ENCODE measurements around the gene SYK. TPM values are rescaled to one million over a fixed set of nuclear protein-coding genes. Genes with fewer than 3 reads are reported as not detected.
A peak's percentile ranks its signal among the peaks of the same experiment; 100 is the strongest.
"Not testable (repeated sequence)": the region's sequence is repeated elsewhere in the genome, so short reads cannot be mapped to it uniquely, and the experiment has no call there.

The SYK gene
- total and polyA plus RNA-seq, 3 experiments from 2014 or later = 0.55 to 0.73 (median 0.56) TPM

DNA sequence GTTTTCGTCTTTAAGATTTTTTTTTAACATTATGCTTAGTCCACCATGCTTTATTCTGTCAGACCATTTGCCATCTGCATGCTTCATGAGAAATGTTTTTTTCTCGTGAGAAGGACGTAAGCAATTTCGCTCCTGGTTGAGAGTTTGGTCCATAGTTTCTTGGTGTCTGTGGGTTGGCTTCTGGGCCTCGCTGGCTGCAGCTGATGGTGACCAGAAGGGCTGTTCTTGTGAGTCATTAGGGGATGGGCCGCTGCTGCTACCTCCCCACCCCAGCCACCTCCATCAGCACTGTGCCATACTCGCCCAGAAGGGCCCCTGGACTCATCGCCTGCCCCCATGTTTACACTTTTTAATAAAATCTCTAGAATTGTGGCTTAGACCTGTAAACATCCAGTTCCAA, 11.4 kb downstream of the SYK start:
- H3K4me1 ChIP-seq (ENCODE audit: insufficient read depth, low read length) = peaks cover 14% of the 10 kb centered on the region
- DNase-seq = no peak
- H3K36me3 Mint-ChIP-seq = no peaks in the 10 kb centered on the region
- peaks cover 6 to 9% (median 9%) of the 10 kb centered on the region in 3 donors for H3K4me1 Mint-ChIP-seq
- H3K27me3 Mint-ChIP-seq = peaks cover 16 to 31% of the 10 kb centered on the region in 2 donors
- no peaks in the 10 kb centered on the region for H3K9me3 ChIP-seq (ENCODE audit: low read length)
- H3K4me3 ChIP-seq (ENCODE audit: low read length) = no peak overlapping the region
- H3K27me3 ChIP-seq (ENCODE audit: insufficient read depth, low read length, poor library complexity, severe bottlenecking) = no peaks in the 10 kb centered on the region
- H3K4me3 Mint-ChIP-seq = no peak overlapping the region
- H3K27ac Mint-ChIP-seq = no peak overlapping the region
- no peak overlapping the region for H3K27ac ChIP-seq (ENCODE audit: low read depth, low read length)
- ChIA-PET POLR2A (no interaction called here), CTCF (interaction anchor here (1.3 kb wide), 1 partner anchor 18 kb away, joined by 3 read pairs; no protein-coding TSS in a partner anchor)
- no peaks in the 10 kb centered on the region for H3K36me3 ChIP-seq (ENCODE audit: insufficient read depth, low read length)
- H3K9me3 Mint-ChIP-seq = peaks cover 0 to 6% (median 2%) of the 10 kb centered on the region in 5 donors

GRCh38 chr9:90813523-90813922, 11.9 kb downstream of the SYK start:
- ChIA-PET POLR2A (no interaction called here), CTCF (interaction anchor here (1.3 kb wide), 1 partner anchor 18 kb away, joined by 3 read pairs; no protein-coding TSS in a partner anchor)
- no peaks in the 10 kb centered on the region for H3K27me3 ChIP-seq (ENCODE audit: insufficient read depth, low read length, poor library complexity, severe bottlenecking)
- H3K27ac Mint-ChIP-seq = no peak overlapping the region
- no peaks in the 10 kb centered on the region for H3K9me3 ChIP-seq (ENCODE audit: low read length)
- H3K27me3 Mint-ChIP-seq = peaks cover 16 to 26% of the 10 kb centered on the region in 2 donors
- no peak overlapping the region for H3K4me3 Mint-ChIP-seq
- H3K36me3 ChIP-seq (ENCODE audit: insufficient read depth, low read length) = no peaks in the 10 kb centered on the region
- H3K4me1 Mint-ChIP-seq = peaks cover 6 to 9% (median 9%) of the 10 kb centered on the region in 3 donors
- no peak for DNase-seq
- no peak overlapping the region for H3K4me3 ChIP-seq (ENCODE audit: low read length)
- H3K4me1 ChIP-seq (ENCODE audit: insufficient read depth, low read length) = peaks cover 14% of the 10 kb centered on the region
- H3K27ac ChIP-seq (ENCODE audit: low read depth, low read length) = no peak overlapping the region
- no peaks in the 10 kb centered on the region for H3K36me3 Mint-ChIP-seq
- peaks cover 0 to 6% (median 2%) of the 10 kb centered on the region in 5 donors for H3K9me3 Mint-ChIP-seq

- Histone ChIP-seq H3K27ac (ENCODE audit: low read depth, low read length) (no peak overlapping the region), H3K4me1 (ENCODE audit: insufficient read depth, low read length) (peaks cover 14% of the 10 kb centered on the region)
- POLR2A ChIA-PET = no interaction called here
These were observed 12.7 kb downstream of the SYK start for GRCh38 chr9:90814355-90814754.

GRCh38 chr9:90815183-90815943, 13.7 kb downstream of the SYK start:
- no peaks in the 10 kb centered on the region for H3K9me3 ChIP-seq (ENCODE audit: low read length)
- peak in 1 of 5 donors; percentile 6 for DNase-seq
- H3K36me3 ChIP-seq (ENCODE audit: insufficient read depth, low read length) = no peaks in the 10 kb centered on the region
- Mint-ChIP-seq H3K27me3 (peaks cover 8 to 9% of the 10 kb centered on the region in 2 donors), H3K4me3 (peak overlapping the region in 2 of 7 donors; percentile 48 to 49), H3K4me1 (peaks cover 6 to 9% (median 9%) of the 10 kb centered on the region in 3 donors), H3K36me3 (no peaks in the 10 kb centered on the region), H3K27ac (peak overlapping the region in 1 of 8 donors; percentile 4), H3K9me3 (peaks cover 0 to 6% (median 2%) of the 10 kb centered on the region in 5 donors)
- ChIA-PET CTCF (no interaction called here), POLR2A (no interaction called here)
- H3K4me1 ChIP-seq (ENCODE audit: insufficient read depth, low read length) = peaks cover 14% of the 10 kb centered on the region
- no peak overlapping the region for H3K4me3 ChIP-seq (ENCODE audit: low read length)
- H3K27me3 ChIP-seq (ENCODE audit: insufficient read depth, low read length, poor library complexity, severe bottlenecking) = no peaks in the 10 kb centered on the region
- H3K27ac ChIP-seq (ENCODE audit: low read depth, low read length) = peak overlapping the region; percentile 1

More at GRCh38 chr9:90814355-90814754, 12.7 kb downstream of the SYK start:
- no peak overlapping the region for H3K4me3 Mint-ChIP-seq
- no peak for DNase-seq
- H3K9me3 Mint-ChIP-seq = peaks cover 0 to 6% (median 2%) of the 10 kb centered on the region in 5 donors
- H3K27ac Mint-ChIP-seq = no peak overlapping the region
- Histone ChIP-seq H3K9me3 (ENCODE audit: low read length) (no peaks in the 10 kb centered on the region), H3K27me3 (ENCODE audit: insufficient read depth, low read length, poor library complexity, severe bottlenecking) (no peaks in the 10 kb centered on the region), H3K4me3 (ENCODE audit: low read length) (no peak overlapping the region), H3K36me3 (ENCODE audit: insufficient read depth, low read length) (no peaks in the 10 kb centered on the region)
- peaks cover 6 to 9% (median 9%) of the 10 kb centered on the region in 3 donors for H3K4me1 Mint-ChIP-seq
- CTCF ChIA-PET = interaction anchor here (1.3 kb wide), 1 partner anchor 19 kb away, joined by 3 read pairs; no protein-coding TSS in a partner anchor
- H3K27me3 Mint-ChIP-seq = peaks cover 16 to 17% of the 10 kb centered on the region in 2 donors
- H3K36me3 Mint-ChIP-seq = no peaks in the 10 kb centered on the region

DNA sequence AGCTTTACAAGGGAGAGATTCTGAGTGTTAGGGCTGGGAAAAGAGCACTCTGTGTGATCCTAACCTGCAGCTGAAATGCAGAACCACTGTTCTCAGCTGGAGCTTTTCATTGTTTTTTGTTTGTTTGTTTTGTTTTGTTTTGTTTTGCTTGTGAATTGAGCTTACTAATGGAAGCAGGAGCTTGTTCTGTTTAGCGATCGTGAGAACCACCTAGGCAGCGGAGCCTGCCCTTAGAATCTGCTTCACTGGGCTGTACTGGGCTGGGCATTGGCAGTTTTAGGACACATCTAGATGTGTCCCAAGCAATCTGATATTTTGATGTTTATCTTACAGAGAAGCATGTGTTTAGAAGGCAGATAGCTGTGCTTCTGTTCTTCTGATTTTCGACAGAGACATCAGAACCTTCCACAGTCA, 14.3 kb downstream of the SYK start:
- peaks cover 14% of the 10 kb centered on the region for H3K4me1 ChIP-seq (ENCODE audit: insufficient read depth, low read length)
- H3K27ac ChIP-seq (ENCODE audit: low read depth, low read length) = peak overlapping the region; percentile 1

GRCh38 chr9:90816690-90817089, 15.1 kb downstream of the SYK start:
- Mint-ChIP-seq H3K4me1 (peaks cover 6 to 9% (median 9%) of the 10 kb centered on the region in 3 donors), H3K4me3 (no peak overlapping the region), H3K27me3 (peaks cover 5 to 12% of the 10 kb centered on the region in 2 donors), H3K9me3 (peaks cover 0 to 6% (median 2%) of the 10 kb centered on the region in 5 donors), H3K36me3 (no peaks in the 10 kb centered on the region), H3K27ac (no peak overlapping the region)
- Histone ChIP-seq H3K27ac (ENCODE audit: low read depth, low read length) (no peak overlapping the region), H3K27me3 (ENCODE audit: insufficient read depth, low read length, poor library complexity, severe bottlenecking) (no peaks in the 10 kb centered on the region), H3K4me1 (ENCODE audit: insufficient read depth, low read length) (peaks cover 14% of the 10 kb centered on the region), H3K9me3 (ENCODE audit: low read length) (no peaks in the 10 kb centered on the region), H3K36me3 (ENCODE audit: insufficient read depth, low read length) (no peaks in the 10 kb centered on the region), H3K4me3 (ENCODE audit: low read length) (no peak overlapping the region)
- ChIA-PET POLR2A (no interaction called here), CTCF (no interaction called here)
- DNase-seq = no peak

More for the DNA sequence above, 14.3 kb downstream of the SYK start:
- Histone ChIP-seq H3K4me3 (ENCODE audit: low read length) (no peak overlapping the region), H3K36me3 (ENCODE audit: insufficient read depth, low read length) (no peaks in the 10 kb centered on the region), H3K27me3 (ENCODE audit: insufficient read depth, low read length, poor library complexity, severe bottlenecking) (no peaks in the 10 kb centered on the region), H3K9me3 (ENCODE audit: low read length) (no peaks in the 10 kb centered on the region)
- CTCF ChIA-PET = no interaction called here
- peaks cover 6 to 9% (median 9%) of the 10 kb centered on the region in 3 donors for H3K4me1 Mint-ChIP-seq
- peaks cover 3 to 6% of the 10 kb centered on the region in 2 donors for H3K27me3 Mint-ChIP-seq
- no peak overlapping the region for H3K4me3 Mint-ChIP-seq
- no peaks in the 10 kb centered on the region for H3K36me3 Mint-ChIP-seq
- POLR2A ChIA-PET = no interaction called here
- DNase-seq = no peak
- peak overlapping the region in 1 of 8 donors; percentile 10 for H3K27ac Mint-ChIP-seq
- H3K9me3 Mint-ChIP-seq = peaks cover 0 to 6% (median 2%) of the 10 kb centered on the region in 5 donors

DNA sequence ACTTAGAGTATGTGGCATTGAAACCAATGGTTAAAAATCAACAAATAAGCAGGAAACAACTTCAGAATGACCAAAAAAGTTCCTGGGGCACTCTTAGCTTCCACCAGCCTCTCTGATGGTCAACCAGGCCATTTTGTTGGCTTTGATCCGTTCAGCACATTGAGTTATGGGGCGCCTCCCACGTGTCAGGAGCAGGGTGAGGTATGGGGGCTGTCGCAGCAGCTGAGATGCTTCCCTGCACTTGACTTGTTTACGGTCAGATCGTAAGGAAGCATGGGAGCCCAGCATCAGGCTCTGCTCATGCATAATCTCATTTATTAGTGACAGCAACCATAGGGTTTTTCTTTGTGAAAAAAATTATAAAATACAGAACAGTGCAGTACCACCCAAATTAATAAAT, 16.7 kb downstream of the SYK start:
- H3K27me3 Mint-ChIP-seq = peaks cover 6 to 21% of the 10 kb centered on the region in 2 donors
- CTCF ChIA-PET = no interaction called here

DNA sequence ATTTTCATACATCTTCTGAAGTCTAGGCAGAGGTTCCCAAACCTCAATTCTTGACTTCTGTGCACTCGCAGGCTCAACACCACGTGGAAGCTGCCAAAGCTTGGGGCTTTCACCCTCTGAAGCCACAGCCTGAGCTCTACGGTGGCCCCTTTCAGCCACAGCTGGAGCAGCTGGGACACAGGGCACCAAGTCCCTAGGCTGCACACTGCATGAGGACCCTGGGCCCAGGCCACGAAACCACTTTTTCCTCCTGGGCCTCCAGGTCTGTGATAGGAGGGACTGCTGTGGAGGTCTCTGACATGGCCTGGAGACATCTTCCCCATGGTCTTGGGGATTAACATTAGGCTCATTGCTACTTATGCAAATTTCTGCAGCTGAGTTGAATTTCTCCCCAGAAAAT, 18.8 kb downstream of the SYK start:
- POLR2A ChIA-PET; H3K36me3 ChIP-seq (ENCODE audit: insufficient read depth, low read length); CTCF ChIA-PET: not testable (repeated sequence)

More for the DNA sequence above, 16.7 kb downstream of the SYK start:
- Histone ChIP-seq H3K27ac (ENCODE audit: low read depth, low read length) (no peak overlapping the region), H3K4me1 (ENCODE audit: insufficient read depth, low read length) (peaks cover 14% of the 10 kb centered on the region), H3K36me3 (ENCODE audit: insufficient read depth, low read length) (no peaks in the 10 kb centered on the region), H3K4me3 (ENCODE audit: low read length) (no peak overlapping the region), H3K27me3 (ENCODE audit: insufficient read depth, low read length, poor library complexity, severe bottlenecking) (no peaks in the 10 kb centered on the region), H3K9me3 (ENCODE audit: low read length) (no peaks in the 10 kb centered on the region)
- Mint-ChIP-seq H3K4me3 (no peak overlapping the region), H3K9me3 (peaks cover 0 to 6% (median 2%) of the 10 kb centered on the region in 5 donors), H3K4me1 (peaks cover 6 to 9% (median 9%) of the 10 kb centered on the region in 3 donors), H3K36me3 (no peaks in the 10 kb centered on the region), H3K27ac (no peak overlapping the region)
- POLR2A ChIA-PET = no interaction called here
- DNase-seq = no peak

More for the DNA sequence above, 18.8 kb downstream of the SYK start:
- H3K4me3 ChIP-seq (ENCODE audit: low read length); H3K27ac ChIP-seq (ENCODE audit: low read depth, low read length); H3K9me3 ChIP-seq (ENCODE audit: low read length); H3K27me3 ChIP-seq (ENCODE audit: insufficient read depth, low read length, poor library complexity, severe bottlenecking); H3K4me3 Mint-ChIP-seq; H3K9me3 Mint-ChIP-seq; H3K27ac Mint-ChIP-seq; H3K36me3 Mint-ChIP-seq; DNase-seq; H3K4me1 Mint-ChIP-seq; H3K4me1 ChIP-seq (ENCODE audit: insufficient read depth, low read length): not testable (repeated sequence)
- H3K27me3 Mint-ChIP-seq = peaks cover 6 to 24% of the 10 kb centered on the region in 2 donors
